Activated CD4-positive, alpha-beta T cell treated with anti-CD3 and anti-CD28 coated beads, Interleukin-2, amount 50 U/mL, for 24 hours (primary cell): ENCODE results near the gene SSBP2.

ENCODE experiments used
- DNase-seq, 2 donors: peaks; one replicate each; pipeline ENCODE4 v3.0.0-alpha.2; 2020; ENCODE audit warnings: low read depth in 1 of 2, low spot score in 1 of 2

Gene SSBP2

GRCh38 chr5:81767938-81768337 is 17.0 kb upstream of the SSBP2 start:
- DNase-seq = no peak

- DNase-seq = no peak
These were observed 16.2 kb upstream of the SSBP2 start for GRCh38 chr5:81767097-81767496.

DNA sequence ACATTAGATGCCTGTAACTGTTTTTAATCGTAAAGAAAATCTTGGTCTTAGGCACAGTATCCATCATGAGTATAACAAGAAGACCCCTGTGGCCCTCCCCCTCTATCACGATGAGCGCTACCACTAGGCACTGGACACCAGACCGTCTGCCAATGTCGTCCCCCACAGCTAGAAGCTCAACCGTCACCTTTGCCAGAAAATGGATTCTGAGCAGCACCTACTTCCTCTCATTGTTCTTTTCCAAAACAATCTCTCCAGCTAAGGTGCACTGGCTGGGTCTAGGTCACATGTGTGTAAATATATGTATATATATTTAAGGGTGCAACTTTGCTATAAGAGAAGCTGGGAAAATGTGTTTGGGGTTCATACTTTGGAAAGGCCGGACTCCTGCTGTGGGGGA is 15.7 kb upstream of the SSBP2 start:
- DNase-seq = no peak

DNA sequence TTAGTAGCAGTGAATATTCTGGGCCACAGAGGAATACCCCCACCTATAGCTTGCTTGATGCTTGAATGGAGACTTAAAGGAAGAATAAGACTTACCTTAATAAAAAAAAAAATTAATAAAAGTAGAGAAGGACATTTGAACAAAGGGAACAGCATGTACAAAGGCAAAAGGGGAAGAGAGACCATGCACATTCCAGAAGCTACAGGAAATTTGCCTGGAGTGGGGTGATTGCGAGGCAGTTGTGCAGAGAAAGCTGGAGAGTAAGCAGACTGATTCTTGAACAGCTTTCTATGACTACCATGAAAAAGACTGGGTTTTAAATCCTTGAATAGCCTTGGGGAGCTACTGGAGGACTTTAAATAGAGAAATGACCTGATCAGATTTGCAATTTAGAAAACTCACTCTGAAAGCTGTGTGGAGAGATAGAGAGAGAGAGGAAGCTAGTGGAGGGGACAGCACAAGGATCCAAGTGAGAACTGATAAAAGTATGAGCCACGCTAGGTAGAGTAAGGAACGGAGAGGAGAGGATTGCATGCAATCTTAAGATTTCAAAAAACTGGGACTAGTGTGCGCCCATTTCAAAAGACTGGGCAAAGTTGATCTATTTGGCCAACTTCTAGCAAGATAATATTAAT is 12.5 kb upstream of the SSBP2 start:
- DNase-seq = no peak

- DNase-seq = no peak
These were observed 12.0 kb upstream of the SSBP2 start for GRCh38 chr5:81762853-81763252.

DNA sequence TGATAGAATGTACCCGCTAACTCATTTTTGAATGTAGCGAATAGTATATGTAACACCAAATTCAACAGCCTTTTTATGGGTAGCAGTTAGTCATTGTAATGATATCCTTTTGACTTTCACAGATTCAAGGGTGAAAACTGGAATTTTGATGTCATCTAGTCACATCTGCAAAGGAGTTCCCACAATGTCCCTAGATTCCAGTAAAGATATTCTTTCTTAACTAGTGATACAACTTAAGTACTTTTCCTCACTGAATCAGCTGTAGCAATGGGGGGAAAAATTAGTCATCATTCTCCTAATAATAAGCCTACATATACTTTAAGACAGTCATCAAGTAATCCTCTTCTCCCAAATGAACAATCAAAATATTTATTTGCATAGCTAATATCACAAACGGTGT is 11.5 kb upstream of the SSBP2 start:
- DNase-seq = no peak

DNA sequence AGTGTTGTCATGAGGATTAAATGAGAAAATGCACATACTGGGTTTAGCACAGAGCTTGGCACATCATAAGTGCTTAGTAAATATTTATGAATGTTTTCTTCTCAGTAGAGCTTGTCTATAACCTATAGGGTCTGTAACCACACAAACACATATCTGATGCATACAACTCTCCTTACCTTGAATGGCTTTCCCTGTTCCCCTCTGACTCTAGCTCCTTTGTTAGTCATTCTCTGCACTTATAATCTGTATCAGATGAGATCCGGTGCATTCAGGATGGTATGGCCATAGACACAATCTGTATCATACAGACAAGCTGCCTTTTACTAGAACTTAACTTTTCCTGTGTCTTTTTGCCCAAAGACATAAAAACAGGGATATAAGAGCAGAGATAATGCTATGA is 11.1 kb upstream of the SSBP2 start:
- no peak for DNase-seq

- DNase-seq = no peak
These were observed 10.4 kb upstream of the SSBP2 start for GRCh38 chr5:81761270-81761669.

GRCh38 chr5:81760521-81760920 is 9.6 kb upstream of the SSBP2 start:
- no peak for DNase-seq

GRCh38 chr5:81759632-81760005 is 8.7 kb upstream of the SSBP2 start:
- DNase-seq = no peak

- DNase-seq = no peak
These were observed 6.5 kb upstream of the SSBP2 start for GRCh38 chr5:81757404-81757803.

DNA sequence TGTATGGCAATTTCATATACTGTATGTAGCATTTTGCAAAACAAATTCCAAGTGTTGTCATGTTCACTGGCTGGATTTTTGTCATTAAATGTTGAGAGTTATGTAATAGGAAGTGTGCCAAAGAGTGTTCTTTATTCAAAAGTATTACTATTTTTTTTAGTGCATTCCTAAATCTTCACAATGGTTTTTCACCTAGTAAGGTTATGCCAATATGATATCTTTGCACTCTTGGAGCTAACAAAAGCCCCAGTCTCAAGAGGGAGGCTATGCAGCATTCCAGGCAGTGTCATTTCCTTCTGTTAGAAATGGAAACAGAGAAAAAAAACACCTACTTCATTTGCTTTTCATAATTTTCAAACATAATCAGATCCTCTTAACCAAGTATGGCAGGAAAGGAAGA is 5.1 kb upstream of the SSBP2 start:
- no peak for DNase-seq

GRCh38 chr5:81755320-81755719 is 4.4 kb upstream of the SSBP2 start:
- DNase-seq = no peak

GRCh38 chr5:81754621-81755020 is 3.7 kb upstream of the SSBP2 start:
- DNase-seq = no peak

DNA sequence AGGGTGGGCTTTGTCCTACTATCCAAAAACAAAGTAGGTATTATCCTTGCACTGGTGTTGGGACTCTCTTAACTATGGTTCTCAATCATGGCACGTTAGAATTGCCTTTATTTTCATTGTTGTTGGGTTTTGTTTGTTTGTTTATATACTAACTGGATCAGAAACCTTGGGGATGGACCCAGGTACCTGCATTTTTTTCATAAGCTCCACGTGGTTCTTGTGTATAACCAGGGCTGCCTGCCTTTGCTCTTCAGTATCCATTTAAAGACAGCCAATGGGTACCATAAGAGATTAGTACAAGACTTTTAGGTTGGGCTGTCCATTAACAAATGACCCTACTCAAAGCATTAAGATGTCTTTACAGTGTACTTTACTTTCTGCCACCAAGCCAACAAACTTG is 2.5 kb upstream of the SSBP2 start:
- DNase-seq = no peak

DNA sequence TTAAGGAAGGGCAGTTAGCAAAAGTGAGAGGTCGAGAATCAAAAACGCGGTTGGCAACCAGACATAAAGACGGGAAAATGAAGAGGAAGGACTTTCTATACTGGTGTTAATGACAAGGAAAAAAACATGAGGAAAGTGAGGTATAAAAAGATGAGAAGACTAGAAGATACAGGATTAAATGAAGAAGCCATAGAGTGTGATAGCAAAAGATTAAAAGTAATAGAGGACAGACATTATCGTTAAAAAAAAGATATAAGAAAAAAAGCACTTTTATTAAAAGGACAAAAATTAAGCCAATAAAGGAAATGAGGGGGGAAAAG is 1.7 kb upstream of the SSBP2 start:
- DNase-seq = no peak

DNA sequence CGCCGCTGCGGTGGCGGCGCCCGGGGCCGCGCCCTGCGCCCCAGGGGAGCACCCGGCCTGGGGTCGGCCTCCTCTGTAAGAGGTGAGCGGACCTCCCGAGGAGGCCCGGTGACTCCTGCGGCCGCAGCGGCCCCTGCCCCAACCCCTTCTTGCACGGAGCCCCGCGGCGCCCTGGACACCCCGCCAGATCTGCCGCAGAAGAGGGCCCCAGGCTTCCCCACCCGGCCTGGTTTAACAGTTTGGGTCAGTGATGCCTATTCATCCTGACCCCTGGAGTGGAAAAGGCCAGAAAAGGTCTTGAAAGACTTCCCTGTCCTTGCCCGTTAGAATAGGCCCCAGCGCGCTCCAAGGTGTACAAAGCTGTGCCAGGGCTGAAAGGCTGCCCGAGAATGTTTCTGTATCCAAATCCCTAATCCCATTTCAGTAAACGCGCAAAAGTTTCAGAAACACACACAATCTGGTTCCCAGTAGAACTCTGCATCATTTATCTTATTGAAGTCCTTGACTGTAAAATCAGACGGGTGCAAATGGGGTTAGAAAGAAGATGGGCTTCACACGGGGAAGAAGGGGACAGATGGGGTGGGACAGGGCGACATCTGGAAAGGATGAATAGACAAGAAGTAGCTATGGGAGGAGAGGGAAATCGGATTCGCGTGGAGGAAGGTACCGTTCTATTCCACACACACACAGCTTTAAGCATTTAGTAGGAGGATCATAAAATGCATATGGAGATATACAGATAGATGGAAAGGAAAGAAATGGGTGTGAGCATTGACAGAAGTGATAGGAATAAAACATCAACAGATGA is 1.1 kb upstream of the SSBP2 start:
- peak in 1 of 2 donors; percentile 1 for DNase-seq

- DNase-seq = peak in 1 of 2 donors; percentile 6
These were observed 439 bp downstream of the SSBP2 start for GRCh38 chr5:81750308-81751008.

DNA sequence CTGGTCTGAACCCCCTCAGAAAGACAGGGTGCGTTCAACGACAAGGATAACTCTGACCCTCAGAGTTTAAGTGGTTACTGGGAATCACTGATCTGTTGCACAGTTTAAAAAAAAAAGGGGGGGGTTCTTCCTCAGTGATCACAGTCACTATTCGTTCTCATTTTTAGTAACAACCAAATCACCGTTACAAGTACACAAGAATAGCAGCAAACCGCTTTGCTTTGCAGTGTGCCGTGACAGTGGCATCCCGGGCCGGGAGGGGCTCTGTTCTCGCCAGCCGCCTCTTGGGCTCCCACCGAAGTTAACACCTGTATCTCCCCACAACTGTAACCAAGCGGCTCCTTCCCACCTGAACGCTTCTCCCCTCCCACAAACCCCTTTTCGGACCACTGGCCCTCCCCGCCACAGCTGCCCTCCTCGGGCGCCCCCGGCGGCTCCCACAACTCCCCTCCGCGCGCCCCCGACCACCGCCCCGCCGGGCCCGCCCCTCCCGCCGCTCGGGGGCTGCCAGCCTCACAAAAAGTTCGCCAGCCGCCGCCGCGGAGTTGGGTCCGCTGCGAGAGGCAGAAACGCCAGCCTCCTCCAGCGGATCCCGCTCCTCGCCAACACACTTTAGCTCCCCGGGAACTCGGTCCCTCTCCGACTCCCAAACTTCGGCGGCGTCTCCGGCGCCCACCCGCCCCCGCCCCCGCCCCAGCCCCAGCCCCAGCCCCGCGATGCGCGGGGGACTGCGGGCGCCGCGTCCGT is 1.2 kb downstream of the SSBP2 start:
- DNase-seq = peak; percentile 19 to 39

- no peak for DNase-seq
These were observed 1.7 kb downstream of the SSBP2 start for GRCh38 chr5:81749192-81749560.

DNA sequence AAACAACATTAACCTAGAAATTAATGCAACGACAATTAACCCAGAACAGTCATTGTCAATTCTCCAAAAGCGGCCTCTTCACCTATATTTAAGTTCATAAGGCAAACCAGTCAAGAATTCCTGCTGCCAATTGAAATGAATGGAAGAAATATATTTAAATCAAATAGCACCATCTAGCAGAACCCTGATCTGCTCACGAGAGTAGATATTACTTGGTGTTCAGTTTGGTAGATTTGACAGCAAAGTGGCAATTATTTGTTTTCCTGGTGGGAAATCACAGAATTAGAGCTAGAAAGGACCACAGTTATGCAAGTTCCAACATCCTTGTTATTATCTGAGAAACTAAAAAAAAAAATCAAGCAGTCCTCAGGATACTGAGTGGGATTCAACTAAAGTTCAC is 2.3 kb downstream of the SSBP2 start:
- no peak for DNase-seq

DNA sequence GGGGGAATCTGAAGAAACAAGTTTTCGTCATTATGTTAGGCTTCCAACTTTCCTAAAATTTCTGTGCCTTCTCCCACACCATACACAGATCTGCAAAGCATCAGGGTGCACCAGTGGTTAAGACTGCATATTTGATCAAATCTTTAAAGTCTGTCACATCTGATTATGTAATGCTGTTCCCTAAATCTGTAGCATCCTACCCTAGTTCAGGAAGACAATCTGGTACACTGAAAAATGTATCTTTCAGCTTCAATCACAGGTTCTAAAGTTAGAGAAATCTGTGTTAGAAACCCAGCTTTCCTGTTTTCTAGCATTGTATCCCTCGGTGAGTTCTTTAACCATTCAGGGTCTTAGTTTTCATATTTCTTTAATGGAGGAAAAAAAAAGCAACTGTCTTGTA is 3.9 kb downstream of the SSBP2 start:
- DNase-seq = no peak
